K562 (cell line): ENCODE data around the gene TKTL2. TPM values are rescaled to one million over a fixed set of nuclear protein-coding genes. Genes with fewer than 3 reads are reported as not detected.

Experiments
- BCL6 ChIP-seq: fragments of 250-450 bp; sonication (Bioruptor Pico); IDR thresholded peaks from 2 replicates; pipeline ENCODE4 v1.4.0; 2020
- CC2D1A ChIP-seq: fragments of 450-650 bp; IDR thresholded peaks from 2 replicates; pipeline ENCODE4 v1.6.1; 2017; ENCODE audit warnings: mild to moderate bottlenecking
- CEBPG ChIP-seq, 3 experiments: fragments of 200-800 bp in 1 of 3; sonication (Bioruptor generic) in 1 of 3; sonication (generic) in 1 of 3; formaldehyde crosslinking in 1 of 3; IDR thresholded peaks in 2 of 3; conservative IDR thresholded peaks in 1 of 3; 2 replicates each; pipeline versions ENCODE4 v1.6.1 to v1.8.0; 2016 to 2022; ENCODE audit warnings: missing compliant biosample characterization in 2 of 3, missing genetic modification characterization in 2 of 3, mild to moderate bottlenecking in 1 of 3, missing genetic modification reagents in 1 of 3
- MEIS2 ChIP-seq: fragments of 450-650 bp; IDR thresholded peaks from 2 replicates; pipeline ENCODE4 v1.6.1; 2014; ENCODE audit warnings: mild to moderate bottlenecking; ENCODE audit not compliant: partially characterized antibody
- MXD1 ChIP-seq: fragments of 250-450 bp; sonication (Bioruptor Pico); IDR thresholded peaks from 2 replicates; pipeline ENCODE4 v1.8.0; 2021; ENCODE audit warnings: borderline replicate concordance, mild to moderate bottlenecking, moderate library complexity; ENCODE audit not compliant: poor library complexity, severe bottlenecking
- NR2C2 ChIP-seq, 2 experiments: fragments of 200-800 bp in 1 of 2; sonication (Bioruptor generic) in 1 of 2; sonication (generic) in 1 of 2; formaldehyde crosslinking in 1 of 2; IDR thresholded peaks; 2 replicates each; pipeline versions ENCODE4 v1.6.1 to v1.8.0; 2016 to 2022; ENCODE audit warnings: mild to moderate bottlenecking in 1 of 2, missing compliant biosample characterization in 1 of 2, missing genetic modification characterization in 1 of 2, missing genetic modification reagents in 1 of 2
- NUFIP1 ChIP-seq: fragments of 450-650 bp; IDR thresholded peaks from 2 replicates; pipeline ENCODE4 v1.6.1; 2018; ENCODE audit not compliant: partially characterized antibody
- PCBP1 ChIP-seq: fragments of 200-400 bp; formaldehyde crosslinking; IDR thresholded peaks from 2 replicates; pipeline ENCODE4 v1.6.1; 2018; ENCODE audit warnings: mild to moderate bottlenecking, low read depth, low read length; ENCODE audit not compliant: poor library complexity, severe bottlenecking
- RAD21 ChIP-seq, 2 experiments: fragments of 250-450 bp in 1 of 2; fragments of 450-650 bp in 1 of 2; sonication (Bioruptor Pico) in 1 of 2; formaldehyde crosslinking in 1 of 2; IDR thresholded peaks in 1 of 2; conservative IDR thresholded peaks in 1 of 2; 2 replicates each; pipeline versions ENCODE4 v1.4.0 to v1.8.0; 2020 to 2022; ENCODE audit warnings: mild to moderate bottlenecking in 2 of 2, moderate library complexity in 1 of 2
- RBM25 ChIP-seq: fragments of 200-400 bp; formaldehyde crosslinking; IDR thresholded peaks from 2 replicates; pipeline ENCODE4 v1.6.1; 2018; ENCODE audit warnings: low read length, low read depth, moderate library complexity; ENCODE audit not compliant: severe bottlenecking
- TSC22D4 ChIP-seq: fragments of 450-650 bp; IDR thresholded peaks from 2 replicates; pipeline ENCODE4 v1.6.1; 2016; ENCODE audit warnings: missing genetic modification characterization, missing biosample characterization, control low read depth
- ZNF239 ChIP-seq: fragments of 250-450 bp; sonication (Bioruptor Pico); IDR thresholded peaks from 2 replicates; pipeline ENCODE4 v1.4.0; 2020; ENCODE audit warnings: mild to moderate bottlenecking
- ZNF347 ChIP-seq: fragments of 450-650 bp; formaldehyde crosslinking; IDR thresholded peaks from 2 replicates; pipeline ENCODE4 v1.4.0; 2020; ENCODE audit warnings: low read depth, mild to moderate bottlenecking, moderate library complexity
- ZNF57 ChIP-seq: fragments of 450-650 bp; formaldehyde crosslinking; IDR thresholded peaks from 2 replicates; pipeline ENCODE4 v1.4.0; 2020; ENCODE audit warnings: mild to moderate bottlenecking, moderate library complexity
- ZNF592 ChIP-seq: fragments of 450-650 bp; IDR thresholded peaks from 2 replicates; pipeline ENCODE4 v1.6.1; 2017; ENCODE audit warnings: antibody characterized with exemption, mild to moderate bottlenecking
- ZNF75A ChIP-seq: fragments of 450-650 bp; formaldehyde crosslinking; IDR thresholded peaks from 2 replicates; pipeline ENCODE4 v1.4.0; 2020; ENCODE audit warnings: mild to moderate bottlenecking
- polyA plus RNA-seq, 8 experiments: library from polyadenylated mRNA; depleted of rRNA in 4 of 8; stranded (reverse) in 5 of 8; unstranded in 3 of 8; fragments of >200 nt; fragmentation: Nextera tagmentation in 2 of 8; fragmentation: Illumina TruSeq in 1 of 8; extraction: Ambion mirVana in 2 of 8; extraction: Trizol in 1 of 8; gene quantifications; 2 replicates each; pipeline versions ENCODE4 v1.2.1 to v1.2.3, GENCODE V29; 2011 to 2014; ENCODE audit warnings: inconsistent platforms in 1 of 8, missing spikeins in 1 of 8
- total RNA-seq, 7 experiments: library from RNA; depleted of rRNA in 6 of 7; stranded (reverse); fragments of >200 nt in 6 of 7; fragmentation: Illumina TruSeq in 2 of 7; extraction: Trizol in 2 of 7; gene quantifications; 2 replicates each; pipeline versions ENCODE4 v1.2.1 to v1.2.3, GENCODE V29; 2011 to 2021; ENCODE audit warnings: low replicate concordance in 1 of 7
- TF ChIP-seq, protein P1 (sequence below): sonication (generic); formaldehyde crosslinking; IDR thresholded peaks from 2 replicates; pipeline ENCODE4 v1.8.0; 2022; ENCODE audit warnings: mild to moderate bottlenecking, missing genetic modification reagents

The TKTL2 gene
- total and polyA plus RNA-seq, 9 of the 15 experiments (the other 6 are each of a cell fraction or from before 2014, with no cell fraction given) = 0.03 to 0.31 (median 0.09) TPM; not detected in 1

DNA sequence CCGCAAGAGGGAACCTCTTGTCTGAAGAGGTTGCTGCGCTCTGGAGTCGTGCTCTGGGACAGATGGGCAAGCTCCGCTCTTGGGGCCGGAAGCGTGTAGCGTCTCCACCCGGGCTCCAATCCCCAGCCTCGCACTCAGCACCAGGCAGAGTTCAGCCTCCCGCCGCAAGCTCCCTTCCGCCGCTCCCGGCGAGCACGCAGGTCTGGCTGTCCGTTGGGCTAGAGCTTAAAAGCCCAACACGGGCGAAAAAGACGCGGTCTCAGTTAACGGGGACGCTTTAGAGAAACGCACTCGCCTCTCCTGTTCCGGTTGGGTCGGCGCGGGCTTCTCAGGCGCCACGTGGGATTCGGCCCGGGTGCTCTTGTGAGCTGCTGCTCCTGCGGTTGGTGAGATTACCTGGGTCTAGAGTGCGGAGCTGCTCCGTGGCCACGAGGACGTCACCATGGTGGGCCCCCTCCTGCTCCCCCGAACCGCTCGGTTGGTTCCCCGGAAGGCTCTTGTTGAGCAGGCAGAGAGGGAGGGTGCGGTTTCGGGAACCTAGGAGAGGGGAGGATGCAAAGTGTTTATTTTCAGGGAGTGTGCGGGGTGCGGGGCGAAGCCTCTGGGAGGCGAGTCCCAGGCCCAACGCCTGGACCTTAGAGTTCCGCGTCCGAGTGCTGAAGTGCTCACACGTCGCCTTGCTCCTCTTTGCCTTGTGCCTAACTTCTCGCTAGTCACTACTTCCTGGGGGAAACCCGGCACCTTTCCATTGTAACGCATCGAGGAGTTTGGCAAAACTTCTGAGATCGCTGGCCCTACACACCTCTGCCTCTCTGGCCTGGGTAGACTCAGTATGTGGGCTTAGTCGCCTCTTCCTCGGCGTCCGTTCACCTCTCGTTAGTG, 21.0 kb upstream of the TKTL2 start, which contains the start of gene TMA16 (continued):
- no peak for TF ChIP-seq PCBP1
- TF ChIP-seq MEIS2 = no peak
- peak; percentile 64; the same call in 1 of the 2 replicates for TF ChIP-seq NR2C2 (CRISPR knock-in tag; IDR thresholded peaks at IDR 0.05)
- peak; percentile 59 for TF ChIP-seq NR2C2 (tag; IDR thresholded peaks at IDR 0.05)
- peak; percentile 33; the same call in 1 of the 2 replicates for TF ChIP-seq CC2D1A
- no peak for TF ChIP-seq RAD21 (CRISPR knock-in tag; conservative IDR thresholded peaks at IDR 0.05 in 1 of 2, IDR thresholded peaks at IDR 0.05 in 1 of 2)
- TF ChIP-seq ZNF57 (CRISPR knock-in tag) = no peak
- peak; percentile 88 for TF ChIP-seq MXD1 (CRISPR knock-in tag)
- TF ChIP-seq, protein P1, sequence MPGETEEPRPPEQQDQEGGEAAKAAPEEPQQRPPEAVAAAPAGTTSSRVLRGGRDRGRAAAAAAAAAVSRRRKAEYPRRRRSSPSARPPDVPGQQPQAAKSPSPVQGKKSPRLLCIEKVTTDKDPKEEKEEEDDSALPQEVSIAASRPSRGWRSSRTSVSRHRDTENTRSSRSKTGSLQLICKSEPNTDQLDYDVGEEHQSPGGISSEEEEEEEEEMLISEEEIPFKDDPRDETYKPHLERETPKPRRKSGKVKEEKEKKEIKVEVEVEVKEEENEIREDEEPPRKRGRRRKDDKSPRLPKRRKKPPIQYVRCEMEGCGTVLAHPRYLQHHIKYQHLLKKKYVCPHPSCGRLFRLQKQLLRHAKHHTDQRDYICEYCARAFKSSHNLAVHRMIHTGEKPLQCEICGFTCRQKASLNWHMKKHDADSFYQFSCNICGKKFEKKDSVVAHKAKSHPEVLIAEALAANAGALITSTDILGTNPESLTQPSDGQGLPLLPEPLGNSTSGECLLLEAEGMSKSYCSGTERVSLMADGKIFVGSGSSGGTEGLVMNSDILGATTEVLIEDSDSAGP (CRISPR knock-in tag) = no peak
- TF ChIP-seq RBM25 = no peak
- no peak for TF ChIP-seq TSC22D4 (tag)
- TF ChIP-seq ZNF347 (CRISPR knock-in tag) = no peak
- no peak for TF ChIP-seq NUFIP1
- TF ChIP-seq ZNF75A (CRISPR knock-in tag) = no peak
- no peak for TF ChIP-seq BCL6
- TF ChIP-seq CEBPG (CRISPR knock-in tag; IDR thresholded peaks at IDR 0.05) = no peak
- TF ChIP-seq CEBPG (tag; conservative IDR thresholded peaks at IDR 0.05 in 1 of 2, IDR thresholded peaks at IDR 0.05 in 1 of 2) = no peak
- peak; percentile 26; the same call in 1 of the 2 replicates for TF ChIP-seq ZNF592
- no peak for TF ChIP-seq ZNF239 (CRISPR knock-in tag)
